HG03521 (cell line): Measurements from ENCODE around the gene C1GALT1C1L.
"Not testable (repeated sequence)": the region's sequence is repeated elsewhere in the genome, so short reads cannot be mapped to it uniquely, and the experiment has no call there.

Experiments used
- ATAC-seq: cut with Tn5 transposase; IDR thresholded peaks from one replicate; pipeline ENCODE4 v1.9.1; 2021; ENCODE audit warnings: mild to moderate bottlenecking, moderate library complexity; ENCODE audit not compliant: unreplicated experiment

Gene C1GALT1C1L

DNA sequence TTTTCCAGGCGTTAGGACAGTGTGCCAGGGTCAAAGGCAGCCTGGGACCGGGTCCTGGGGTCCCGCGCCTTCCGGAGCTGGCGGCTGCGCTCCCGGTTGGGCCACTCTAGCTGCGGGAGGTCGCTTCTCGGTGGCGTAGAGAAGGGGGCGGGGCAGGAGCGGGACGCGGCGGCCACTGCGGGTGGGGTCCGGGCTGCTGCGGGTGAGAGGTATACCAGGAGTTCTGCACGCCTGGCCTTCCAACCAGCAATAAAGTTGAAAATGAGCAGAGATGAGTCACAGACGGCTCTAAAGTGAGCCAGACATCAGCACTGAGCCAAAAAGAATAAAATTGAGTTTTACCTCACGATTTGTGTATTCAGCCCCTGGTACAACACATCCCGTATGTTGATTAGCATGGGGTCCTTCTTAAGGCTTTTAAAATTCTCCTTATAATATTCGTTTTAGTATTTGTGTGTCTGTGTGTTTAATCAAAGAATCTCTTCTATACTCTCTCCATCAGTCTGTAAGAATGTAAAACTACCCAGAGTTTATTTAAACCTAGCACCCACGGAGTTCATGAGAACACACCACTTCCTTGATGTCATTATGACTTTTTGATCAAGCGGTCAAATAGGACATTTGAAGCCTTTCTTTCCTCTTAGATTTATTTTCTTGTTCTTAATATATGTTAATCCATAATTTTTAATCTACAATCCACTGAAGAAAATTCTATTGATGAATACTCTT, at the start of gene C1GALT1C1L:
Gene C1GALT1C1L, minus strand, starts transcription at position 108 of the 729 bp plus-strand sequence. Its CDS starts 107 bp downstream, at position 1.
- no peak for ATAC-seq

DNA sequence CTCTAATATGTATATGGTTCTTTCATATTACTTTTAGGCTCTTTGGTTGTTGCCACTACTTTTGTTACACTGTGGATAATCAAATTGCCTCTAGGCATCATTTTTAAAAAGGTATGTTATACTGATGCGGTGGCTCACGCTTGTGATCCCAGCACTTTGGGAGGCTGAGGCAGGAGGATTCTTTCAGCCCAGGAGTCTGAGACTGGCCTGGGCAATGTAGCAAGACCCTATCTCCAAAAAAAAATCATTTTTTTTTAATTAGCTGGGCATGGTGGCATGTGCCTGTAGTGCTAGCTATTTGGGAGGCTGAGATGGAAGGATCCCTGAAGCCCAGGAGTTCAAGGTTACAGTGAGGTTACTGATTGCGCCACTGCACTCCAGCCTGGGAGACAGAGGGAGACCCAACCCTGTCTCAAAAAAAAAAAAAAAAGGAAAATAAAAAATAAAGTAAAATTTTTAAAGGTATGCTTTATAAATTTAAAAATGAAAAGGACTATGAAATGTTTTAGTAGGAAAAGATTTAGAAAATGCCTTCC, 49.5 kb upstream of the C1GALT1C1L start:
- ATAC-seq: no peak

DNA sequence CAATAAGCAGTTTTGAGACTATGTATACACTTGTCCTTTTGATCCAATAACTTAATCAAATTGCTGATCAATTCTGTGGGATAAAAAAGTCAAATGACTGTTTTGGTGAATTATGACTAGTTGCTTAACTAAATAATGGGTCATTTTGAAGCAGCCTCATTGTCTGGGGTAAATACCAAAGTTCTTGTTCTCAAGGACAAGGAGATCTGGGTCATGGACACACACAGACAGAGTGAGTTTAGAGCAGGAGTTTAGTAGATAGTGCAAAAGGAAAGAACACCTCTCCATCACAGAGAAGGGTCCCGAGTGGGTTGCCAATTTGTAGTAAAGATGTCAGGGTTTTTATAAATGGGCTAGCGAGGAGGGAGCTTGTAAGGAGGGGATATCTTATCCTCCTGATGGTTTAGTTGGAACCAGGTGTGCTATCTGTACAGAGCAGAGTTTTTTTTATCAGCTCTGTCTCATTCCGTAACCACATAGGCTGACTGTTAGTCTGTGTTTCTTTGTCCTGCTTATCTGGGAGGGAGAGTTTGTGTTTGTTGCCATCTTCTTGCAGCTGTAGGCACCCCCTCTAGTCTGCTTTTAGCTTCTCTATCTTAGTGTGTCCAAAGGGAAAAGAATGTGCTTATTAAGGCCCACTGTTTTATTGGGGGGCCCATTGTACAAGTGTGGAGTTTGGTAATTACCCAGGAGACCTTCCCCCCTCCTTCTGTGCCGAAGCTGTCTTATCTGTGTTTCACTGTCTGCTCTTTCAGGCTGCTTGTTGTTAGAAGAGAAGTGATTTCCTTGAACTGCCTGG, 48.7 kb upstream of the C1GALT1C1L start:
- no peak for ATAC-seq

DNA sequence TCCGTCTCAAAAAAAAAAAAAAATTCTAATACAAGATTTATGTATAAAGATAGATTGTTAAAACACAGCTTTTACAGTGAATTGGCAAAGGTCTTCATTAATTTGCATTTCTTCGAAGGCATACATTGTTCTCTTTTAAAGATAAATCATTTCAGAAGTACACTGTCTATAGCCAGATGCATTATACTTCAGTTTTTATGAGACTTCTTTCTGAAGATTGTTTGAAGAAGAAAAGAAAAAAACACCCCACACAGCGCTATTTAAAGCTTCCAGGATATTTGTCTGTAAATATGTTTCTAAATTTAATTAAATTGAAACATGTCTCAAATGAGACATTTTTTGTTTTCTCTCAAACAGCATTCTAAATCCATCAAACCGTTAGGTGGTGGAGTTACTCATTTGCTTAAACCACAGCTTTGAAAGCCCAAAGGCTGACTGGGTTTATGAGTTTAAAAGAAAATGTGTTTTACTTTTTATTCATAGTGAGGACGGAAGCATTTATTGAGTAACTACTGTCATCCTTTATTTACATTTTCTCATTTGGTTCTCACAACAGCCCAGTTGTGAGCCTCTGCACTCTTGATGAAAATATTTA, 42.4 kb upstream of the C1GALT1C1L start:
- ATAC-seq: no peak

DNA sequence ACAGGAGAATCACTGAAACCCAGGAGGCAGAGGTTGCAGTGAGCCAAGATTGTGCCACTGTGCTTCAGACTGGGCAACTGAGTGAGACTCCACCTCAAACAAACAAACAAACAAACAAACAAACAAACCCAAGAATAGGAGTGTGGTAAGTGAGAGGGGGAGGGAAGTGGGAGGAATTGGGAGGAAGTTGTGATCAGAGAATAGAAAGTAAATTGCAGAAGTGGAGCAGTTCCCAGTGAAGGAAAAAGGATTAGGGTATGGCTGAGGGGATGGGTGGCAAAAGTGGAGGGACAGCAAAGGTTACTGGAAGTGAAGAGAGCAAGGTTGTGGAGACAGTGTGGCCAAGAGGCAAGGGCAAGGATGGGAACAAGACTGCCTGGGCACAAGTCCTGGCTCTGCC, 41.1 kb upstream of the C1GALT1C1L start:
- ATAC-seq: no peak

DNA sequence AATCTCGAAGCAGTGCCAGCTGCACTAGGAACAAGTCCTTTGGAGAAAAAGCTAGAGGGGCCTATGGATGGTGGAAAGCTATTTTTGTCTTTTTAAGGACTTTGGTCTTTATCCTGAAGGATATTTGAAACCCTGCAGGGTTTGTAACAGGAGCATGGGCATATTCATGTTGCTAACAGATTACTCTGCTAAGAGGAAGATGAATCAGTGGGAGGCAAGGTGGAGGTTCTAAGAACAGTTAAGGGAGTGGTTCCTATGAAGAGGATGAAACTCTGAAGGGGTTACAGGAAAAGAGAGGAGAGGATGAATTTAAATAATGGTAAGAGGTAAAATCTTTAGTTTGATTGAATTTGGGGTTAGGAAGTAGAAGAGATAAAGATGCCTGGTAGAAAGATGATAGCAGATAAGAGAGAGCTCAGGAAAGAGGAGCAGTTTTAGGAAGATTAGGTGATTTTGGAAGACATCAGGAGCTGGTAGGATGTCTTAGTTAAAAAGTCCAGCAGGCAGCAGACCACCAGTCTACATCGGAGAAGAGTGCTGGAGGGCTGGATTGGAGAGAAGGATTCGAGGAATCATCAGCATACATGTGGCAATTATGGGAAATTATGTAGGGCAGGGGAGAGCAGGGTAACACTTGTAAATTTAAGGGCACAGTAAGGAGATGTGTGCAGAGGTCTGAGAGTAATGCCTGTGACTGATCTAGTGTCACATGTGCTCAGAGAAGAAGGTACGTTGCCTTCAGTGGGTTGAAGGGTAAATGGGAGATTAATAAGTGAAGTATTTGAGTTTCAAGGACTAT, 39.3 kb upstream of the C1GALT1C1L start:
- ATAC-seq: no peak

DNA sequence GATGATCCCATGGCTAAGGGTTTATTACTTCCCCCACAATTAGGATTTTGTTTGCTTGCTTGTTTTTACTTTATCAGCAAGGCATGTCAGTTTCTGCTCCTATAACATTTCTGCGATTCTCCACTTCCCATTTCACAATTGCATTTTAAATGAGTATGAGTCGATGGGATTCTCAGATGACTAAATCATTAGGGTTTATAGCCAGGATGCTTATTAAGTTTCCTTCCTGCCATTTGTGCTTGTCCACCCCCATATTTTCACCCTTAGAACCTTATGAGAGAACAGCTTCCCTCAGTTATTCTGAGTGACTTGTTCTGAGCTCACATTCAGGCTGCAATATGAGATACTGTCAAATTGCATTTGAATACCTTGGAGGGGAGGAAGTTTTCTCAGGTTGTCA, 37.9 kb upstream of the C1GALT1C1L start:
- no peak for ATAC-seq

DNA sequence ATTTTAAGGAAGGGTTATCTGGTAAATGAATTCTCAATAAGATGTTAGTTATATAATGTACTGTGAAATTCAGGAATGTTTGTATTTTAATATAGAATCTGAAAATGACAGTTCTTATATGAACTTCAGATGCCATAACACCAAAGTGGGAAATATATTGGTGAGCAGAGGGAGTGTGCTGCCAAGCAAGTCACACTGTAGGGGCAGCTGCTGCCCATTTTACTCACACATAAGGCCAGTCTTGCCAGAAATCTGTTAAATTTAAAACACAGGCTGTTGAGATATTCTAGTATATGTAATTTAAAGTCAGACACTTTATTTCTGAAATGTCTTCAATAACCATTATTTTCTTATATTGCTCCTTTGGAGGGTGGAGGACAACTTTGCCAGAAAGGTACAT, 34.6 kb upstream of the C1GALT1C1L start:
- ATAC-seq: no peak

DNA sequence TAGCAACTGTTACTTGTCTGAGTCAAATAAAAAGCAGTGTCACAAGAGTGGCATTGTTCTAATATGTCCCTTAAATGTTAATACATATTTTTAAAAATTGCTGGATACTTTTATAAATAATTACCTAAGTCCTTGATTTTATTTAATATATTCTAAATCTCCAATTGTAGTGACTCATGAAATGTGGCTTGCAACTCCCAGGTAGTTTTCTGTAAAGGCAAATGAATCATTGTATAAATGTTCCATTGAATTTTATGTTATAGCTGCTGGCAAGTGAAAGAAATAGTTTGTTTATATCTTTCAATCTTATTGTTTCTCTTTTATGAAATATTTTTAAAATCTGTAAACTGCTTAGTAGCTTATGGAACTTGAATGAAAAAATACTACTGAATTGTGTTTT, 32.7 kb upstream of the C1GALT1C1L start:
- ATAC-seq: no peak

DNA sequence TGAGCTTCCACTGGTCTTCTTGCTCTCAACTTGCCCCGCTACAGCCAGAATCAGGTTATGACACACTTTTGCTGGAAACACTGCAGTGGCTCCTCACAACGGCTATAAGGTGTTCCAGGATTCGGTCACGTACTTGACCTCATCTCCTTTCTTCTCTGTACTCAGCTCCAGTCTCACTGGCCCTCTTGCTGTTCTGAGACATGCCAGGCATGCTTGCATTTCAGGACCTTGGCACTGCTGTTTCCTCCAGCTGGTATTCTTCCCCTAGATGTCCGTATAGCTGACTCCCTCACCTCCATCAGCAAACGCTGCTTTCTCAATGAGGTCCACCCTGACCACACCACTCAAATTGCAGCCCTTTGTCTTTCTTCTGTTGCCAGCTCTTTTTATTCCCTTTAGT, 31.9 kb upstream of the C1GALT1C1L start:
- no peak for ATAC-seq

DNA sequence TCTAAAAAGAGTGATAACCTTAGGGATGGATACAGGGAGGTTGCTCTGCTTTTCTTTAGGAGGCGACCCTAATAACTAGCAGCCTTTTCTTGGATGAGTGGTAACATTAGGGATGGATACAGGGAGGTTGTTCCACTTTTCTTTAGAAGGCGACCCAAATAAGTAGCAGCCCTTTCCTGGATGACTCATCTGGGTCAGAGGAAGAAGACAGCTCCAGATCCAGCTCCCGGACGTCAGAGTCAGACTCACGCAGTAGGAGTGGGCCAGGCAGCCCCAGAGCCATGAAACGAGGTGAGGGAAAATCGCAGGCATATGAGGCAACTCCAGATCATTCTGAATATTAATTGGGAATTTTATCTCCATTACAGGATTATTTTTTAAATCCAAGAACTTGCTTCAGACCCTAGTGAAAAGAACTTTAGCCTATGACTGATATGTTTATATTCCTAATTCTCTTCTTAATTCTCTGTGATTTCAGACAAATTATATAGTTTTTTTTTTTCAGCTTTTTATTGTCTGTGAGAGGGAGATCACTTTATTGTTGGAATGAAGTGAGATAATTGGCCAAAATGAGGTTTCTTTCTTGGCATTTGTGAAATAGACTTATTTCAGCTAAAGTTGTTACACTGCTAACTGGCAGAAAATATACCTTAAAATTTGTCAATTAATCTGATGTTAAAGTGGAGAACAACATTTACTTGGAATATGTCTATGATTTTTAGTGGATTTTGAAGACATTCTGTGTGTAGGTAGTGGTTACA, 31.2 kb upstream of the C1GALT1C1L start:
- ATAC-seq: no peak

DNA sequence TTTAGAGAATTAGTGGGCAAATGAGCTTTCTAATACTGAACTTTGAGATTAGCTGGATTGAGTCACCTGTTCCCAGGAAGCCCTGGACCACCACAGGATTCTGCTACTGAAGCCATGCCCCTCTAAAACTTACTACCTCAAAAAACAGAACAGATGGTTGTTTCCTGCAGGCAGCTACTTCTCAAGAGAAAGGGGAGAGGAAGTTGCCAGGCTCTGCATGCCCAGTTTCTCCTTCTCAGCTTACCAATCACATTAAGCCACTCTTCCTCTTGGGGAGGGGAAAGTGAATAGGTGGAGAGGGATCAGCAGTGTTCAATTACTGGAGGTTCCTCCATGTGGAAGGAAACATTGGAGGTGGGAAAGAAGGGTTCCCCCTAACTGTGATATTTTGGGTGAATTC, 24.9 kb upstream of the C1GALT1C1L start:
- ATAC-seq: no peak

DNA sequence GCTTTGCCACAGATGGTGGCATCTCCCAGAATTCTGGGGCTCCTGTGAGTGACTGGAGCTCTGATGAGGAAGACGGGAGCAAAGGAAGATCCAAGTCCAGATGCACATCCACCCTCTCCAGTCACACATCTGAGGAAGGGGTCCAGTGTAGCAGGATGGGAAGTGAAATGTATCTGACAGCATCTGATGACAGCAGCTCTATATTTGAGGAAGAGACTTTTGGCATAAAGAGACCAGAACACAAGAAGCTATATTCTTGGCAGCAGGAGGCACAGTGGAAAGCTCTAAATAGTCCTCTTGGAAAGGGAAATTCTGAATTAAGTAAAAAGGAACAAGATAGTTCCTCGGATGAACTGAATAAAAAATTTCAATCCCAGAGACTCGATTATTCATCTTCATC, 23.5 kb upstream of the C1GALT1C1L start:
- no peak for ATAC-seq

DNA sequence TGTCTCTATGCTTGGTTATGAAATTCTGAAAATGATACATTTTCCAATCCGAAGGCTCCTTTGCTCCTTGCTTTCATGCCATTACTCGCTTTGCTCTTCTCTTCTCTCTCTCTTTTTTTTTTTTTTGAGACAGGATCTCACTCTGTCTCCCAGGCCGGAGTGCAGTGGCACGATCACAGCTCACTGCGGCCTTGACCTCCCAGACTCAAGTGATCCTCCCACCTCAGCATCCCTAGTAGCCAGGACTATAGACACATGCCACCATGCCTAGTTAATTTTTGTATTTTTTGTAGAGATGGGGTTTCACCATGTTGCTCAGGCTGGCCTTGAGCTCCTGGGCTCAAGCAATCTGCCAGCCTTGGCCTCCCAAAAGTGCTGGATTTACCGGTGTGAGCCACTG, 21.9 kb upstream of the C1GALT1C1L start:
- ATAC-seq: not testable (repeated sequence)

DNA sequence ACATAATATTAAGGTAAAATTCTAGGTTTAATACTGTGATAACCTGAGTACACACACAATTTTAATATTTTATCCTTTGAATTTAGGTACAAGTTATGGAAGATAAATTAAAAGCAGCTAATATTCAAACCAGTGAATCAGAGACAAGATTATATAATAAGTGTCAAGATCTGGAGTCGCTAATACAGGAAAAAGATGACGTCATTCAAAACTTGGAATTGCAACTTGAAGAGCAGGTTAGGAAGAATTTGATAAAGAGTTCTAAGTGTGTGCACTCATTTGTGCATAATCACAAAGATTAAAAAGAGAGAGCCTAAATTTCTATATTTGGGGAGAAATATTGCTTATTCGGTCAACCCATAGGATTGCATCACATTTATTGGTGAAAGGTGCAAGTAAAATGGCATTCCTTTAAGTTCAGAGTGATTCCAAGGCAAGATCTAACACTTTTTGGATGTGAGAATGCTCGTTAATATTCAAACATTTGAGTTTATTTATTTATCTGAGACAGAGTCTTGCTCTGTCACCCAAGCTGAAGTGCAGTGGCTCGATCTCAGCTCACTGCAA, 16.3 kb upstream of the C1GALT1C1L start:
- ATAC-seq: no peak

DNA sequence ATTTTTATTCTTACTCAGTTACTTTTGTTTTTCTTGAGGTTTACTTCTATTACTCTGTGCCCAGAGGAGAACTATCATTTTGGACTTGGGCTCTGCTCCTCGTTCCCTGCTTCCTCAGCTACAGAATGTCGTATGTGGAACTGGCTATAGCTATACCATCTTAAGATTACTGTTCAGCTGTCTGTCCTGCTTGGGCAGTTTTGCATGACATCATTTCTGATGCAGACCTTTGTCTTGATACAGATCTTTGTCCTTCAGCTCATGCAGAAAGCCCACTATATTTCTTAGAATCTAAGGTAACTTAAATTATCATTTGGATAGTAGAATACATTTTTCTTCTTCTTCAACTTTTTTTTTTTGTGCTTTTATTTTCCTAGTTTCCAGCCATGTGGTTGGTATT, 13.8 kb upstream of the C1GALT1C1L start:
- ATAC-seq: no peak

DNA sequence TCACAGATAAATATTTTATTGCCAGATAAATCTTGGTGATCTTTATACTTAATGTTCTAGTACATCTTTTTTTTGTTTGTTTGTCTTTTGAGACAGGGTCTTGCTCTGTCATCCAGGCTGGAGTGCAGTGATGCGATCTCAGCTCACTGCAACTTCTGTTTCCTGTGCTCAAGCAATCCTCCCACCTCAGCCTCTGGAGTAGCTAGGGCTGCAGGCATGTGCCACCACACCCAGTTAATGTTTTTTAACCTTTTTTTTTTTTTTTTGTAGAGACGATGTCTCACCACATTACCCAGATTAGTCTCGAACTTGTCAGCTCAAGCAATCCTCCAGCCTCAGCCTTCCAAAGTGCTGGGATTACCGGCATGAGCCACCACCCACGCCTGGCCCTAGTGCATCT, 9.1 kb upstream of the C1GALT1C1L start:
- no peak for ATAC-seq

DNA sequence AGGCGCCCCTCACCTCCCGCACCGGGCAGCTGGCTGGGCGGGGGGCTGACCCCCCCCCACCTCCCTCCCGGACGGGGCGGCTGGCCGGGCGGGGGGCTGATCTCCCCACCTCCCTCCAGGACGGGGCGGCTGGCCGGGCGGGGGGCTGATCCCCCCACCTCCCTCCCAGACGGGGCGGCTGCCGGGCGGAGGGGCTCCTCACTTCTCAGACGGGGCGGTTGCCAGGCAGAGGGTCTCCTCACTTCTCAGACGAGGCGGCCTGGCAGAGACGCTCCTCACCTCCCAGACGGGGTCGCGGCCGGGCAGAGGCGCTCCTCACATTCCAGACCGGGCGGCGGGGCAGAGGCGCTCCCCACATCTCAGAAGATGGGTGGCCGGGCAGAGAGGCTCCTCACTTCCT, 1.6 kb upstream of the C1GALT1C1L start:
- ATAC-seq: not testable (repeated sequence)

DNA sequence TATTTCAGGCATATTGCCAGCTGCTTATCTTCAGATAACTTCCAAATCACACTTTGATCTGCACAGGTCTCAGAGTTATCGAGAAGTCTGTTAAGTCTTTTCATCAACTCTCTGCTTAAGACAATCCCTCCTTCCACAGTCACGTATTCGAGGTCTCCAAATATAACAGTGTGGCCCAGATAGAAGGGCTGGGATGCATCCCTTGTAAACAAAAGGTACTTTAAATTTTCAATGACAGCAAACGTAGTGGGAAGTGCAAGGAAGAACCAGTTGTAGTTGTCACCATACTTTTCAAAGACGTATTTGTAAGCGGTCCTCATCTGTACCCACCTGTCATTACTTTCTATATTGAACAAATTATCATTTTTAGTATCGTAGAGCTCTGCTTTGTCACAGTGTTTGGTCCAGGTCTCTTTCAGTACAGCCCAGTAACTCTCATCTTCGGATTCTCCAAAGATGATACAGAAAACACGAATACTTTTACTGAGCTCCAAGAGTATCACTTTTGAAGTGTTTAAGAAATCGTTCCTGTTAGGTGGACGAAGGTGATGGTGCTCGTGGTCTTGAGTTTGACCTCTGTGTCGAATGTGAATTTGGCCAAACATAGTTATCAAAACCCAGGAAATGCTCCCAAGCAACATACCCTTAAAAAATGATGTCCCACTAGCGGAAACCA, 445 bp downstream of the C1GALT1C1L start:
- ATAC-seq: no peak
